Activated CD4-positive, alpha-beta T cell treated with anti-CD3 and anti-CD28 coated beads for 24 hours (primary cell): ENCODE results near the gene IGFBP1.
A peak's percentile ranks its signal among the peaks of the same experiment; 100 is the strongest.

Experiments used
- DNase-seq, 2 donors: peaks; one replicate each; pipeline ENCODE4 v3.0.0-alpha.2; 2020; ENCODE audit warnings: low read depth in 2 of 2

The IGFBP1 gene

DNA sequence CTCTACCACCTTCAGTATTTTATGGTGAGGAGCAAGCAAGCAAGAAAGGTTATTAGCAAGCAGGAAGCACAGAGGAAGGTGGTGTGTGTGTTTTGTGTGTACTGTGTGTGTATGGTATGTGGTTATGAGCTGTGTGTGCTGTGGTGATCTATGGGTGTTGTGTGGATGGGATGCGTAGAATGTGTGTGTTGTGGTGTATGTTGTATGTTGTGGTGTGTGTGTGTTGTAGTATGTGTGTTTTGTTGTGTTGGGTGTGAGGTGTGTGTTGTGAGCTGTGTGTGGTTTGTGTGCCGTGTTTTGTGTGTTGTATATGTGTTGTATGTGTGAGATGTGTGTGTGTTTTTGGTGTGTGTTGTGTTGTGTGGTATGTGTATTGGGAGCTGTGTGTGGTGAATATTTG is 49.6 kb downstream of the IGFBP1 start:
- no peak for DNase-seq

DNA sequence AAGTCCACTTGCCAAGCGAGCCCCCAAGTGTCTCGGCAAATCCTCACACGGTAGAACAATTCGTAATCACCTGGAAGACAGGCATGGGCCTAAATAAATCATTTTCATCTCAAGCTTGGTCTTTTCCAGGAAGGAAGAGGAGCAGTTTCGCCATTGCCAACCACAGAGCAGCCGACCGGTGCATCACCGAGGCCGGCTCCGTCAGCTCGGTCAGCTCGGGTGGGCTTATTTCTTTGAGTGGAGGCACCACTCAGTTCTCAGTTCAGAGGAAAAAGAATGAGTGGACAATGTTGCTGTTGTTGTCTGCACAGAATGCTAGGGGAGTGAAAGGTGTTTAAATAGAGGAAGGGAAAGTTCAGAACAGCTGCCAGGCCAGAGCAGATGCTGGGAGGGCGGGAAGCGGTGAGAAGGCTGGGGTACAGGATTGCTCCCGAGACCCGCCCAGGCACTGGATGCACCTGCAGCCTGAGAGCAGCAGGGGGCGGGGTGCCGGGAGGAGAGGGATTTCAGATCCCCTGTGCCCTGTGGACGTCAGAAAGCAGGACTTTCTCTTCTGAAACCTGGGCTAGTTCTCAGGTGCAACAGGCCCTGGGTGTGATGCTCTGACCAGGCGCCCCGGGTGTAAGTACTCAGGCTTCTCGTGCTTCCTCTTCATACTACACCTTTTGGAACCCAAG is 50.5 kb downstream of the IGFBP1 start:
- DNase-seq = no peak

DNA sequence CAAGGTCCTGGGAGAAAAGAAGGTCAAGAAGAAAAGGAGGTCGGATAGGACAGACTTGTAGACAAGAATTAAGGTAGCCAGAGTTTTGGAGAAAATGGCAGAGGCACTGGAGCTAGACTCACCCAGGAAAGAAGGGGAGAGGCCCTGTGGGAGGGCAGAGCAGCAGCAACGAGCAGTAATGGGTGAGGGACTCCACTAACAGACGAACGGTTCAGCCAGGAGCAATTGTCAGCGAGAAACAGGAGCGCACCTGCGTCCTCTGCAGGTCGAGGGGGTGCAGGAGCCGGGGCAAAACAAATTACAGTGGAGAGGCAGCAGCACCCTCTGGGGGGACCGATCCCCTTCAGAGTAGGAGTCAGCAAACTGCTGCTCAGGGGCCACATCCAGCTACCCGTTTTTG is 51.3 kb downstream of the IGFBP1 start:
- no peak for DNase-seq

DNA sequence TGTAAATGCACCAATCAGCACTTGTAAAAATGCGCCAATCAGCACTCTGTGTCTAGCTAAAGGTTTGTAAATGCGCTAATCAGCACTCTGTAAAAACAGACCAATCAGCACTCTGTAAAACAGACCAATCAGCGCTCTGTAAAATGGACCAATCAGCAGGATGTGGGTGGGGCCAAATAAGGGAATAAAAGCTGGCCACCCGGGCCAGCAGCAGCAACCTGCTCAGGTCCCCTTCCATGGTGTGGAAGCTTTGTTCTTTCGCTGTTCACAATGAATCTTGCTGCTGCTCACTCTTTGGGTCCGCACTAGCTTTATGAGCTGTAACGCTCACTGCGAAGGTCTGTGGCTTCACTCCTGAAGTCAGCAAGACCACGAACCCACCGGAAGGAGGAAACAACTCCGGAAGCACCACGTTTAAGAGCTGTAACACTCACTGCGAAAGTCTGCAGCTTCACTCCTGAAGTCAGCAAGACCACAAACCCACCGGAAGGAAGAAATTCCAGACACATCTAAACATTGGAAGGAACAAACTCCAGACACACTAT is 52.0 kb downstream of the IGFBP1 start:
- peak; percentile 6 to 18 for DNase-seq

DNA sequence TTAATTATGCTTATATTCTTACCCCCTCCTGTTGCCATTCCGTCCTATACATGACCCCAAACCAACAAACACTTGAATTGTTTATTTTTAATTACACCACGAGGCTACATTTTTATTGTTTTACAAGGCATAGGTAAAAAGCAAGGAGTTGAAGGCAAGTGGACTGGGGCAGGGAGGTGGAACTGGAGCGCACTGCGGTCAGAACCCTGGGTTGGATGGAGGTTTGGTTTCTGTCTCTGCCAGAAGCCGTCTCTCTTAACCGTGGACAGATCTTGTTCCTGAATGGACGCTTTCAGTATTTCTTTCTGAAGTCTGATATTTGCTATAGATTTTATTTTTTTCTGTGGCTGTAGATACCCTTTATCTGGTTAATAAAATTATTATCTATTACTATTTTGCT is 52.7 kb downstream of the IGFBP1 start:
- DNase-seq = no peak
